Parathyroid adenoma (tissue), 2 donors: Measurements from ENCODE around the gene NDUFA12.

Experiments used
- H2AFZ ChIP-seq: fragments of 300-600 bp; sonication (generic); one replicate; pipeline ENCODE4 v1.7.0; 2017; ENCODE audit warnings: antibody characterized with exemption, mild to moderate bottlenecking
- H3K27ac ChIP-seq: fragments of 300-600 bp; sonication (generic); one replicate; pipeline ENCODE4 v1.7.0; 2017
- H3K27me3 ChIP-seq: fragments of 300-600 bp; sonication (generic); one replicate; pipeline ENCODE4 v1.7.0; 2017; ENCODE audit warnings: low read length; ENCODE audit not compliant: control insufficient read depth, insufficient read depth
- H3K36me3 ChIP-seq: fragments of 300-600 bp; sonication (generic); one replicate; pipeline ENCODE4 v1.7.0; 2017; ENCODE audit warnings: low read length; ENCODE audit not compliant: control insufficient read depth, insufficient read depth
- H3K4me1 ChIP-seq: fragments of 300-600 bp; sonication (generic); one replicate; pipeline ENCODE4 v1.7.0; 2017; ENCODE audit warnings: control low read depth
- H3K4me2 ChIP-seq: fragments of 300-600 bp; sonication (generic); one replicate; pipeline ENCODE4 v1.7.0; 2017; ENCODE audit warnings: low read length
- H3K4me3 ChIP-seq: fragments of 300-600 bp; sonication (generic); one replicate; pipeline ENCODE4 v1.7.0; 2017; ENCODE audit warnings: low read depth, low read length
- H3K79me2 ChIP-seq: fragments of 300-600 bp; sonication (generic); one replicate; pipeline ENCODE4 v1.7.0; 2017; ENCODE audit warnings: control low read depth
- H3K9ac ChIP-seq: fragments of 300-600 bp; sonication (generic); one replicate; pipeline ENCODE4 v1.7.0; 2017; ENCODE audit warnings: mild to moderate bottlenecking
- H3K9me3 ChIP-seq: fragments of 300-600 bp; sonication (generic); one replicate; pipeline ENCODE4 v1.7.0; 2017; ENCODE audit warnings: low read length; ENCODE audit not compliant: control insufficient read depth
- CTCF ChIP-seq: fragments of 300-600 bp; sonication (generic); IDR thresholded peaks from one replicate; pipeline ENCODE4 v1.7.0; 2017; ENCODE audit warnings: antibody characterized with exemption, mild to moderate bottlenecking
- donor health status: primary hyperparathyroidism.

Gene NDUFA12

DNA sequence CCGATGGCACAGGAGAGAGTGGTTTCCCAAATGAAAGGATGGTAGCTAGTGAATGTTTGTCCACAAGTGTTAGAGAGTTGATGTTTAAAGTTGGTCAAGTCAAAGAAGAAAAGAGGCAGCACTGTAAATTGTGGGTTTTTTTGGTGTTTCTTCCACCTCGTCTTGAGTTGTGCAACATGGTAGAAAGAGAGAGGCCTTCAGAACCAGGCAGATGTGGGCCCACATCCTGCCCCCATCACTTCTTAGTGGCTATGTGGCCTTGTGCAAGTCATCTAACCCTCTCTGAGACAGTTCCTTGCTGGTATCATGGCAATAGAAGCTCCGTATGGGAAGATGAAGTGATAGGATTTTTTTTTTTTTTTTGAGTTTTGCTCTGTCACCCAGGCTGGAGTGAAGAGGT, 60.8 kb downstream of the NDUFA12 start:
- Histone ChIP-seq H3K4me3 (no peak overlapping the region), H3K36me3 (no peaks in the 10 kb centered on the region), H3K9me3 (no peaks in the 10 kb centered on the region), H3K9ac (no peak overlapping the region), H2AFZ (no peak overlapping the region), H3K27ac (no peak overlapping the region), H3K4me1 (peaks cover 2% of the 10 kb centered on the region), H3K4me2 (no peak overlapping the region), H3K27me3 (no peaks in the 10 kb centered on the region), H3K79me2 (no peaks in the 10 kb centered on the region)
- TF ChIP-seq CTCF, result no peak

GRCh38 chr12:94941440-94941862, 62.0 kb downstream of the NDUFA12 start:
- no peak for TF ChIP-seq CTCF
- H3K27ac ChIP-seq, result no peak overlapping the region
- H3K4me1 ChIP-seq, result peaks cover 2% of the 10 kb centered on the region
- no peak overlapping the region for H3K4me3 ChIP-seq
- no peaks in the 10 kb centered on the region for H3K36me3 ChIP-seq
- H3K4me2 ChIP-seq, result no peak overlapping the region
- no peaks in the 10 kb centered on the region for H3K27me3 ChIP-seq
- no peaks in the 10 kb centered on the region for H3K79me2 ChIP-seq
- H3K9me3 ChIP-seq, result no peaks in the 10 kb centered on the region
- H3K9ac ChIP-seq, result no peak overlapping the region
- peak overlapping the region; percentile 54 for H2AFZ ChIP-seq

- Histone ChIP-seq H3K4me1 (peaks cover 2% of the 10 kb centered on the region), H3K9me3 (no peaks in the 10 kb centered on the region), H3K36me3 (no peaks in the 10 kb centered on the region), H3K9ac (no peak overlapping the region), H3K27me3 (no peaks in the 10 kb centered on the region), H3K27ac (no peak overlapping the region), H3K79me2 (no peaks in the 10 kb centered on the region), H3K4me2 (no peak overlapping the region), H2AFZ (peak overlapping the region; percentile 54), H3K4me3 (no peak overlapping the region)
- TF ChIP-seq CTCF, result no peak
Observed at GRCh38 chr12:94940771-94941170, 62.7 kb downstream of the NDUFA12 start.

DNA sequence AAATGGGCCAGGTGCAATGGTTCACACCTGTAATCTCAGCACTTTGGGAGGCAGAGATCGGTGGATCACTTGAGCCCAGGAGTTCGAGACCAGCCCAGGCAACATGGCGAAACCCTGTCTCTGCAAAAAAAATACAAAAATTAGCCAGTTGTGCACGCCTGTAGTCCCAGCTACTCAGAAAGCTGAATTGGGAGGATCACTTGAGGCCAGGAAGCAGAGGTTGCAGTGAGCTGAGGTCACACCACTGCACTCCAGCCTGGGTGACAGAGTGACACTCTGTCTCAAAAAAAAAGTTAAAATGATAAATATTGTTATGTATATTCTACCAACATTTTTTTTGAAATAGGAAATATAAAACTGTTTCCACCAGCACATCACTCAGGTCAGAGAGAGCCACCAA, 64.9 kb downstream of the NDUFA12 start:
- peaks cover 2% of the 10 kb centered on the region for H3K4me1 ChIP-seq
- H3K27me3 ChIP-seq, result no peaks in the 10 kb centered on the region
- no peaks in the 10 kb centered on the region for H3K79me2 ChIP-seq
- H3K9me3 ChIP-seq, result no peaks in the 10 kb centered on the region
- H3K4me2 ChIP-seq, result no peak overlapping the region
- H2AFZ ChIP-seq, result no peak overlapping the region
- TF ChIP-seq CTCF, result no peak
- no peak overlapping the region for H3K4me3 ChIP-seq
- no peak overlapping the region for H3K9ac ChIP-seq
- no peak overlapping the region for H3K27ac ChIP-seq
- H3K36me3 ChIP-seq, result no peaks in the 10 kb centered on the region

- no peak overlapping the region for H3K9ac ChIP-seq
- no peak overlapping the region for H2AFZ ChIP-seq
- H3K27me3 ChIP-seq, result no peaks in the 10 kb centered on the region
- H3K4me3 ChIP-seq, result no peak overlapping the region
- no peak overlapping the region for H3K27ac ChIP-seq
- no peaks in the 10 kb centered on the region for H3K9me3 ChIP-seq
- no peaks in the 10 kb centered on the region for H3K36me3 ChIP-seq
- no peaks in the 10 kb centered on the region for H3K4me1 ChIP-seq
- H3K79me2 ChIP-seq, result no peaks in the 10 kb centered on the region
- no peak for TF ChIP-seq CTCF
- no peak overlapping the region for H3K4me2 ChIP-seq
Observed at GRCh38 chr12:94930772-94931171, 72.7 kb downstream of the NDUFA12 start.
